Endothelial cell (in vitro differentiated cells): ENCODE data around the gene PLCB1. TPM values are rescaled to one million over a fixed set of nuclear protein-coding genes. Genes with fewer than 3 reads are reported as not detected.

Experiments used
- DNase-seq: peaks from one replicate; pipeline ENCODE4 v3.0.0; 2021; ENCODE audit warnings: low spot score
- H3K27ac Mint-ChIP-seq: one replicate; pipeline ENCODE4 v1.8.0; 2021; ENCODE audit warnings: mixed read lengths, inconsistent platforms; ENCODE audit not compliant: unreplicated experiment
- H3K27me3 Mint-ChIP-seq: one replicate; pipeline ENCODE4 v1.8.0; 2021; ENCODE audit warnings: mild to moderate bottlenecking, moderate library complexity, mixed read lengths, inconsistent platforms; ENCODE audit not compliant: unreplicated experiment
- H3K36me3 Mint-ChIP-seq: one replicate; pipeline ENCODE4 v1.8.0; 2021; ENCODE audit warnings: mild to moderate bottlenecking, low read depth, mixed read lengths, inconsistent platforms; ENCODE audit not compliant: unreplicated experiment
- H3K4me1 Mint-ChIP-seq: one replicate; pipeline ENCODE4 v1.8.0; 2021; ENCODE audit warnings: mild to moderate bottlenecking, mixed read lengths, inconsistent platforms; ENCODE audit not compliant: unreplicated experiment
- H3K4me3 Mint-ChIP-seq: one replicate; pipeline ENCODE4 v1.8.0; 2021; ENCODE audit warnings: mild to moderate bottlenecking, mixed read lengths, inconsistent platforms; ENCODE audit not compliant: unreplicated experiment
- H3K9me3 Mint-ChIP-seq: one replicate; pipeline ENCODE4 v1.8.0; 2021; ENCODE audit warnings: mixed read lengths, inconsistent platforms; ENCODE audit not compliant: unreplicated experiment
- total RNA-seq: library from RNA; stranded (reverse); fragmentation: NEBNext Ultra II Directional; extraction: Animal tissue kit (Norgen Biotek cat#: 25700); gene quantifications from one replicate; pipeline ENCODE4 v1.2.1, GENCODE V29; 2021; ENCODE audit not compliant: unreplicated experiment
- TF ChIP-seq, protein P1 (sequence below): fragments of 200-600 bp; sonication (generic); IDR thresholded peaks from one replicate; pipeline ENCODE4 v1.5.0; 2021; ENCODE audit warnings: antibody characterized with exemption; ENCODE audit not compliant: unreplicated experiment

PLCB1 gene
- total RNA-seq, 1 donor from 2014 or later, result 8.1 TPM

DNA sequence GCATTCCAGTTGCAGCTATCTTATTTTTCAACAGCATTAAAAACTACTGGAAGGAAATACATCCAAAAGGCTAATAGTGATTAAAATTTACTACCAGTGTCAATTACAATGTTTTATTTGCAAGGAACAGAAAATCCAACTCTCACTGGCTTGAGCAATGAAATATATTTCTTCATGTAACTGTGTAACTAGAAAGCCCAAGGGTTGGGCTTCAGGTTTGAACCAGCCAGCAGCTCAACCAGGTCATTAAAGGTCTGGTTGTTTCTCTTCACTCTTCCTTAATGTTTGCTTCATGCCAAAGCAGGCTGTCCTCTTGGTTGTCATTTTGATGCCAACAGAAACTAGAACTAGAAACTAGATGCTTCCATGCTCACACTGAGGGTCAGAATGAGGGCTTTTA is 437.7 kb downstream of the PLCB1 start:
- TF ChIP-seq, protein P1, sequence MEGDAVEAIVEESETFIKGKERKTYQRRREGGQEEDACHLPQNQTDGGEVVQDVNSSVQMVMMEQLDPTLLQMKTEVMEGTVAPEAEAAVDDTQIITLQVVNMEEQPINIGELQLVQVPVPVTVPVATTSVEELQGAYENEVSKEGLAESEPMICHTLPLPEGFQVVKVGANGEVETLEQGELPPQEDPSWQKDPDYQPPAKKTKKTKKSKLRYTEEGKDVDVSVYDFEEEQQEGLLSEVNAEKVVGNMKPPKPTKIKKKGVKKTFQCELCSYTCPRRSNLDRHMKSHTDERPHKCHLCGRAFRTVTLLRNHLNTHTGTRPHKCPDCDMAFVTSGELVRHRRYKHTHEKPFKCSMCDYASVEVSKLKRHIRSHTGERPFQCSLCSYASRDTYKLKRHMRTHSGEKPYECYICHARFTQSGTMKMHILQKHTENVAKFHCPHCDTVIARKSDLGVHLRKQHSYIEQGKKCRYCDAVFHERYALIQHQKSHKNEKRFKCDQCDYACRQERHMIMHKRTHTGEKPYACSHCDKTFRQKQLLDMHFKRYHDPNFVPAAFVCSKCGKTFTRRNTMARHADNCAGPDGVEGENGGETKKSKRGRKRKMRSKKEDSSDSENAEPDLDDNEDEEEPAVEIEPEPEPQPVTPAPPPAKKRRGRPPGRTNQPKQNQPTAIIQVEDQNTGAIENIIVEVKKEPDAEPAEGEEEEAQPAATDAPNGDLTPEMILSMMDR, result no peak
- Mint-ChIP-seq H3K9me3 (no peaks in the 10 kb centered on the region), H3K36me3 (no peaks in the 10 kb centered on the region), H3K27ac (no peak overlapping the region), H3K4me3 (no peak overlapping the region), H3K27me3 (no peaks in the 10 kb centered on the region), H3K4me1 (no peaks in the 10 kb centered on the region)
- DNase-seq, result no peak

- no peak for DNase-seq
- Mint-ChIP-seq H3K27ac (no peak overlapping the region), H3K36me3 (no peaks in the 10 kb centered on the region), H3K27me3 (no peaks in the 10 kb centered on the region), H3K9me3 (no peaks in the 10 kb centered on the region), H3K4me1 (no peaks in the 10 kb centered on the region), H3K4me3 (no peak overlapping the region)
- TF ChIP-seq, protein P1, result no peak
These were observed 439.5 kb downstream of the PLCB1 start for GRCh38 chr20:8571611-8572010.

- TF ChIP-seq, protein P1, result no peak
- DNase-seq, result no peak
- Mint-ChIP-seq H3K27me3 (no peaks in the 10 kb centered on the region), H3K36me3 (no peaks in the 10 kb centered on the region), H3K9me3 (no peaks in the 10 kb centered on the region), H3K4me1 (no peaks in the 10 kb centered on the region), H3K27ac (no peak overlapping the region), H3K4me3 (no peak overlapping the region)
These were observed 441.6 kb downstream of the PLCB1 start for GRCh38 chr20:8573686-8574085.

- Mint-ChIP-seq H3K4me3 (no peak overlapping the region), H3K36me3 (no peaks in the 10 kb centered on the region), H3K27me3 (no peaks in the 10 kb centered on the region), H3K9me3 (no peaks in the 10 kb centered on the region), H3K27ac (no peak overlapping the region), H3K4me1 (no peaks in the 10 kb centered on the region)
- TF ChIP-seq, protein P1, result no peak
- no peak for DNase-seq
These were observed 443.0 kb downstream of the PLCB1 start for GRCh38 chr20:8575114-8575513.

GRCh38 chr20:8578161-8578865 is 446.2 kb downstream of the PLCB1 start:
- H3K9me3 Mint-ChIP-seq, result no peaks in the 10 kb centered on the region

More at GRCh38 chr20:8578161-8578865, 446.2 kb downstream of the PLCB1 start:
- no peak overlapping the region for H3K27ac Mint-ChIP-seq
- no peak for DNase-seq
- H3K27me3 Mint-ChIP-seq, result no peaks in the 10 kb centered on the region
- no peaks in the 10 kb centered on the region for H3K4me1 Mint-ChIP-seq
- TF ChIP-seq, protein P1, result no peak
- no peaks in the 10 kb centered on the region for H3K36me3 Mint-ChIP-seq
- H3K4me3 Mint-ChIP-seq, result no peak overlapping the region
